BLaER1 treated with 17β-estradiol and CSF1 and Interleukin-3, amounts not matched to agents 10 nM and 100 nM (cell line): ENCODE results near the gene RHOT1.

Experiments used
- H3K27ac ChIP-seq, 11 experiments: shearing (Covaris generic); formaldehyde crosslinking; 2 replicates each; pipeline ENCODE4 v1.8.1; 2022
- H3K27me3 ChIP-seq, 11 experiments: shearing (Covaris generic); formaldehyde crosslinking; 2 replicates each; pipeline ENCODE4 v1.8.1; 2022
- H3K36me3 ChIP-seq, 11 experiments: shearing (Covaris generic); formaldehyde crosslinking; 2 replicates each; pipeline ENCODE4 v1.8.1; 2022
- H3K4me1 ChIP-seq, 10 experiments: shearing (Covaris generic); formaldehyde crosslinking; 2 replicates each; pipeline ENCODE4 v1.8.1; 2022
- H3K4me2 ChIP-seq, 11 experiments: shearing (Covaris generic); formaldehyde crosslinking; 2 replicates each; pipeline ENCODE4 v1.8.1; 2022
- H3K4me3 ChIP-seq, 10 experiments: shearing (Covaris generic); formaldehyde crosslinking; 2 replicates each; pipeline ENCODE4 v1.8.1; 2022
- H3K9ac ChIP-seq, 11 experiments: shearing (Covaris generic); formaldehyde crosslinking; 2 replicates each; pipeline ENCODE4 v1.8.1; 2022
- H3K9me3 ChIP-seq, 11 experiments: shearing (Covaris generic); formaldehyde crosslinking; replicated peaks in 1 of 11; 2 replicates each; pipeline ENCODE4 v1.8.1; 2022
- H4K20me1 ChIP-seq, 11 experiments: shearing (Covaris generic); formaldehyde crosslinking; 2 replicates each; pipeline ENCODE4 v1.8.1; 2022
- Cebpa-rat ChIP-seq, 11 experiments: shearing (Covaris generic); IDR thresholded peaks; 2 replicates each; pipeline ENCODE4 v1.8.1; 2022

RHOT1 gene

GRCh38 chr17:32265192-32265923 lies 123.1 kb downstream of the RHOT1 start, which contains the start of gene RHBDL3:
Gene RHBDL3 (plus strand): TSS chr17:32265832. CDS start chr17:32266190, 358 bp downstream.
- Histone ChIP-seq H3K27me3 (peaks cover 86 to 96% (median 91%) of the 10 kb centered on the region in 11 experiments), H3K4me1 (peaks cover 20 to 35% (median 27%) of the 10 kb centered on the region in 10 experiments), H3K36me3 (no peaks in the 10 kb centered on the region)

GRCh38 chr17:32266051-32266388 lies 123.7 kb downstream of the RHOT1 start:
- Histone ChIP-seq H3K27ac (peak overlapping the region in 2 of 11 experiments; percentile 6 to 13; a peak in 3 of 22 replicates), H3K9ac (peak overlapping the region; percentile 48 to 77 (median 64)), H3K4me1 (peaks cover 20 to 35% (median 27%) of the 10 kb centered on the region in 10 experiments), H3K4me2 (peak overlapping the region; percentile 94 to 100 (median 100)), H3K4me3 (peak overlapping the region; percentile 60 to 80 (median 69)), H3K9me3 (no peaks in the 10 kb centered on the region), H4K20me1 (peaks cover 0 to 46% (median 22%) of the 10 kb centered on the region in 11 experiments; a peak in 16 of 22 replicates), H3K36me3 (no peaks in the 10 kb centered on the region), H3K27me3 (peaks cover 90 to 100% (median 97%) of the 10 kb centered on the region in 11 experiments)
- no peak for TF ChIP-seq Cebpa-rat (IDR thresholded peaks at IDR 0.05)

More at GRCh38 chr17:32265192-32265923, 123.1 kb downstream of the RHOT1 start, which contains the start of gene RHBDL3:
- H3K27ac ChIP-seq, result peak within 1 kb of the TSS in 2 of 11 experiments; percentile 6 to 13; a peak in 3 of 22 replicates
- H3K4me2 ChIP-seq, result peak within 1 kb of the TSS; percentile 94 to 100 (median 100)
- TF ChIP-seq Cebpa-rat (IDR thresholded peaks at IDR 0.05), result no peak
- no peaks in the 10 kb centered on the region for H3K9me3 ChIP-seq
- peaks cover 0 to 43% (median 22%) of the 10 kb centered on the region in 11 experiments; a peak in 16 of 22 replicates for H4K20me1 ChIP-seq
- peak within 1 kb of the TSS; percentile 48 to 77 (median 64) for H3K9ac ChIP-seq
- H3K4me3 ChIP-seq, result peak within 1 kb of the TSS; percentile 60 to 80 (median 69)

GRCh38 chr17:32266389-32267301 lies 124.3 kb downstream of the RHOT1 start:
- H3K36me3 ChIP-seq, result no peaks in the 10 kb centered on the region
- H3K27ac ChIP-seq, result peak overlapping the region in 2 of 11 experiments; percentile 6 to 13; a peak in 3 of 22 replicates
- peaks cover 0 to 46% (median 22%) of the 10 kb centered on the region in 11 experiments; a peak in 16 of 22 replicates for H4K20me1 ChIP-seq
- peak overlapping the region; percentile 60 to 80 (median 69) for H3K4me3 ChIP-seq
- H3K9ac ChIP-seq, result peak overlapping the region; percentile 48 to 77 (median 64)
- peak overlapping the region; percentile 94 to 100 (median 100) for H3K4me2 ChIP-seq
- no peaks in the 10 kb centered on the region for H3K9me3 ChIP-seq
- peaks cover 90 to 100% (median 94%) of the 10 kb centered on the region in 11 experiments for H3K27me3 ChIP-seq
- H3K4me1 ChIP-seq, result peaks cover 20 to 35% (median 27%) of the 10 kb centered on the region in 10 experiments
- TF ChIP-seq Cebpa-rat (IDR thresholded peaks at IDR 0.05), result no peak

- H3K4me3 ChIP-seq, result no peak overlapping the region
- H4K20me1 ChIP-seq, result peaks cover 0 to 44% (median 22%) of the 10 kb centered on the region in 11 experiments; a peak in 16 of 22 replicates
- peaks cover 82 to 96% (median 84%) of the 10 kb centered on the region in 11 experiments for H3K27me3 ChIP-seq
- no peak for TF ChIP-seq Cebpa-rat (IDR thresholded peaks at IDR 0.05)
- no peak overlapping the region for H3K27ac ChIP-seq
- H3K9ac ChIP-seq, result no peak overlapping the region
- no peaks in the 10 kb centered on the region for H3K9me3 ChIP-seq
- H3K36me3 ChIP-seq, result no peaks in the 10 kb centered on the region
- H3K4me1 ChIP-seq, result peaks cover 20 to 35% (median 27%) of the 10 kb centered on the region in 10 experiments
- H3K4me2 ChIP-seq, result peak overlapping the region in 5 of 11 experiments; percentile 98 to 100 (median 100); a peak in 8 of 22 replicates
Observed at GRCh38 chr17:32267690-32268205, 125.4 kb downstream of the RHOT1 start.

GRCh38 chr17:32268734-32269288 lies 126.5 kb downstream of the RHOT1 start:
- no peaks in the 10 kb centered on the region for H3K36me3 ChIP-seq
- peaks cover 71 to 85% (median 73%) of the 10 kb centered on the region in 11 experiments for H3K27me3 ChIP-seq
- H3K9ac ChIP-seq, result no peak overlapping the region
- peaks cover 0 to 44% (median 22%) of the 10 kb centered on the region in 11 experiments; a peak in 16 of 22 replicates for H4K20me1 ChIP-seq
- H3K4me2 ChIP-seq, result no peak overlapping the region
- no peak overlapping the region for H3K4me3 ChIP-seq
- peaks cover 20 to 42% (median 27%) of the 10 kb centered on the region in 10 experiments for H3K4me1 ChIP-seq
- TF ChIP-seq Cebpa-rat (IDR thresholded peaks at IDR 0.05), result no peak
- H3K9me3 ChIP-seq, result no peaks in the 10 kb centered on the region
- no peak overlapping the region for H3K27ac ChIP-seq

GRCh38 chr17:32269377-32269776 lies 127.1 kb downstream of the RHOT1 start:
- H3K4me2 ChIP-seq, result no peak overlapping the region
- no peak overlapping the region for H3K27ac ChIP-seq
- H3K27me3 ChIP-seq, result peaks cover 65 to 80% (median 69%) of the 10 kb centered on the region in 11 experiments
- H3K4me3 ChIP-seq, result no peak overlapping the region
- peaks cover 0 to 39% (median 22%) of the 10 kb centered on the region in 11 experiments; a peak in 15 of 22 replicates for H4K20me1 ChIP-seq
- H3K36me3 ChIP-seq, result no peaks in the 10 kb centered on the region
- peaks cover 21 to 44% (median 30%) of the 10 kb centered on the region in 10 experiments for H3K4me1 ChIP-seq
- no peaks in the 10 kb centered on the region for H3K9me3 ChIP-seq
- H3K9ac ChIP-seq, result no peak overlapping the region
- TF ChIP-seq Cebpa-rat (IDR thresholded peaks at IDR 0.05), result no peak

GRCh38 chr17:32271844-32272243 lies 129.5 kb downstream of the RHOT1 start:
- H3K27me3 ChIP-seq, result peaks cover 41 to 55% (median 45%) of the 10 kb centered on the region in 11 experiments
- no peak overlapping the region for H3K4me2 ChIP-seq
- H3K9ac ChIP-seq, result no peak overlapping the region
- no peak overlapping the region for H3K4me3 ChIP-seq
- no peaks in the 10 kb centered on the region for H3K36me3 ChIP-seq
- no peak for TF ChIP-seq Cebpa-rat (IDR thresholded peaks at IDR 0.05)
- peaks cover 0 to 47% (median 3%) of the 10 kb centered on the region in 11 experiments; a peak in 16 of 22 replicates for H4K20me1 ChIP-seq
- no peak overlapping the region for H3K27ac ChIP-seq
- no peaks in the 10 kb centered on the region for H3K9me3 ChIP-seq
- H3K4me1 ChIP-seq, result peaks cover 30 to 49% (median 39%) of the 10 kb centered on the region in 10 experiments

- Histone ChIP-seq H3K4me3 (no peak overlapping the region), H3K27ac (no peak overlapping the region), H3K4me2 (peak overlapping the region in 6 of 11 experiments; percentile 87 to 98 (median 94); a peak in 7 of 22 replicates), H3K27me3 (peaks cover 18 to 33% (median 22%) of the 10 kb centered on the region in 11 experiments), H4K20me1 (peaks cover 0 to 42% (median 0%) of the 10 kb centered on the region in 11 experiments; a peak in 7 of 22 replicates), H3K4me1 (peaks cover 24 to 45% (median 36%) of the 10 kb centered on the region in 10 experiments), H3K9me3 (no peaks in the 10 kb centered on the region), H3K9ac (no peak overlapping the region), H3K36me3 (no peaks in the 10 kb centered on the region)
- no peak for TF ChIP-seq Cebpa-rat (IDR thresholded peaks at IDR 0.05)
Observed at GRCh38 chr17:32274101-32274500, 131.8 kb downstream of the RHOT1 start.
